T-helper 22 cell (primary cell): ENCODE results near the gene RPL31.
"Not testable (repeated sequence)": the region's sequence is repeated elsewhere in the genome, so short reads cannot be mapped to it uniquely, and the experiment has no call there.

Source experiments
- DNase-seq: peaks from one replicate; pipeline ENCODE4 v3.0.0-alpha.2; 2020; ENCODE audit warnings: low read depth

The RPL31 gene

GRCh38 chr2:101026923-101027469, 24.9 kb downstream of the RPL31 start:
- no peak for DNase-seq

GRCh38 chr2:101027852-101028251, 25.8 kb downstream of the RPL31 start:
- DNase-seq, result no peak

- no peak for DNase-seq
These were observed 28.9 kb downstream of the RPL31 start for GRCh38 chr2:101030866-101031554.

- DNase-seq, result no peak
These were observed 30.1 kb downstream of the RPL31 start for GRCh38 chr2:101032084-101032776.

GRCh38 chr2:101036562-101036961, 34.5 kb downstream of the RPL31 start:
- no peak for DNase-seq

GRCh38 chr2:101037161-101037755, 35.2 kb downstream of the RPL31 start:
- DNase-seq, result no peak

- DNase-seq, result no peak
These were observed 36.6 kb downstream of the RPL31 start for GRCh38 chr2:101038455-101039255.

- no peak for DNase-seq
These were observed 38.0 kb downstream of the RPL31 start for GRCh38 chr2:101040072-101040471.

GRCh38 chr2:101040761-101041160, 38.7 kb downstream of the RPL31 start:
- no peak for DNase-seq

GRCh38 chr2:101041413-101041812, 39.3 kb downstream of the RPL31 start:
- DNase-seq, result no peak

- DNase-seq, result no peak
These were observed 43.2 kb downstream of the RPL31 start for GRCh38 chr2:101045330-101045729.

- DNase-seq, result no peak
These were observed 45.1 kb downstream of the RPL31 start for GRCh38 chr2:101047075-101047766.

GRCh38 chr2:101047774-101048173, 45.7 kb downstream of the RPL31 start:
- DNase-seq, result no peak

GRCh38 chr2:101048756-101049155, 46.7 kb downstream of the RPL31 start:
- DNase-seq, result no peak

- not testable (repeated sequence) for DNase-seq
These were observed 48.8 kb downstream of the RPL31 start for GRCh38 chr2:101050886-101051285.

- DNase-seq, result no peak
These were observed 50.1 kb downstream of the RPL31 start for GRCh38 chr2:101052147-101052546.

- no peak for DNase-seq
These were observed 51.0 kb downstream of the RPL31 start for GRCh38 chr2:101053117-101053516.
